Measurements from ENCODE around the gene CDH4.

Gene CDH4

GRCh38 chr20:61986762-61987321 is 734.8 kb downstream of the CDH4 start:
- in situ Hi-C loops (cut with MboI; ENCODE audit: low sequenced_read_pairs, unreplicated experiment): no loop called here

GRCh38 chr20:61988665-61989064 is 736.6 kb downstream of the CDH4 start:
- in situ Hi-C loops (cut with MboI; ENCODE audit: low sequenced_read_pairs, unreplicated experiment): no loop called here
- DNase-seq (ENCODE audit: low spot score): no peak
- no peak for TF ChIP-seq CTCF (IDR thresholded peaks at IDR 0.05; ENCODE audit: borderline replicate concordance, control extremely low read depth, extremely low read depth, insufficient read depth, missing control alignments)

More at GRCh38 chr20:61986762-61987321, 734.8 kb downstream of the CDH4 start:
- no peak for TF ChIP-seq CTCF (IDR thresholded peaks at IDR 0.05; ENCODE audit: borderline replicate concordance, control extremely low read depth, extremely low read depth, insufficient read depth, missing control alignments)
- no peak for DNase-seq (ENCODE audit: low spot score)

- DNase-seq (ENCODE audit: low spot score): no peak
- no peak for TF ChIP-seq CTCF (IDR thresholded peaks at IDR 0.05; ENCODE audit: borderline replicate concordance, control extremely low read depth, extremely low read depth, insufficient read depth, missing control alignments)
- in situ Hi-C loops (cut with MboI; ENCODE audit: low sequenced_read_pairs, unreplicated experiment): no loop called here
These were observed 737.7 kb downstream of the CDH4 start for GRCh38 chr20:61989741-61990140.
